ENCODE results near the gene DDIT3. TPM values are rescaled to one million over a fixed set of nuclear protein-coding genes. Genes with fewer than 3 reads are reported as not detected.

Gene DDIT3
- total RNA-seq, 1 experiment from 2014 or later = 61.9 TPM

GRCh38 chr12:57470970-57471656 is 49.2 kb downstream of the DDIT3 start:
- H3K27ac ChIP-seq (ENCODE audit: low read depth, low read length, poor library complexity, severe bottlenecking) = no peak overlapping the region
- ChIA-PET CTCF (no interaction called here), POLR2A (ENCODE audit: low non-redundant PET) (no interaction called here)
- intact Hi-C loops (cut with micrococcal nuclease; ENCODE audit: unreplicated experiment) = no loop called here
- no peak overlapping the region for H3K4me3 ChIP-seq (ENCODE audit: low read depth, low read length, poor library complexity, severe bottlenecking)
- H3K36me3 ChIP-seq (ENCODE audit: insufficient read depth, low read length, poor library complexity, severe bottlenecking) = no peaks in the 10 kb centered on the region
- TF ChIP-seq EZH2 (IDR thresholded peaks at IDR 0.05; ENCODE audit: borderline replicate concordance, low read depth, low read length, poor library complexity, severe bottlenecking) = no peak
- TF ChIP-seq CTCF (conservative IDR thresholded peaks at IDR 0.05; ENCODE audit: low read depth, low read length) = no peak
- no TSS peak for BruUV-seq (replicated peaks)
- DNase-seq (ENCODE audit: low spot score) = no peak
- peaks cover 24% of the 10 kb centered on the region for H3K27me3 ChIP-seq (replicated peaks; ENCODE audit: insufficient read depth, low read depth, low read length, poor library complexity)
- H3K9me3 ChIP-seq (ENCODE audit: low read depth, low read length, poor library complexity, severe bottlenecking) = no peaks in the 10 kb centered on the region
- H3K4me1 ChIP-seq (ENCODE audit: insufficient read depth, low read length, poor library complexity, severe bottlenecking) = no peaks in the 10 kb centered on the region

- no TSS peak for BruUV-seq (replicated peaks)
- no peaks in the 10 kb centered on the region for H3K36me3 ChIP-seq (ENCODE audit: insufficient read depth, low read length, poor library complexity, severe bottlenecking)
- CTCF ChIA-PET = no interaction called here
- H3K9me3 ChIP-seq (ENCODE audit: low read depth, low read length, poor library complexity, severe bottlenecking) = no peaks in the 10 kb centered on the region
- H3K4me1 ChIP-seq (ENCODE audit: insufficient read depth, low read length, poor library complexity, severe bottlenecking) = no peaks in the 10 kb centered on the region
- DNase-seq (ENCODE audit: low spot score) = no peak
- intact Hi-C loops (cut with micrococcal nuclease; ENCODE audit: unreplicated experiment) = no loop called here
- TF ChIP-seq CTCF (conservative IDR thresholded peaks at IDR 0.05; ENCODE audit: low read depth, low read length) (no peak), EZH2 (IDR thresholded peaks at IDR 0.05; ENCODE audit: borderline replicate concordance, low read depth, low read length, poor library complexity, severe bottlenecking) (no peak)
- H3K27me3 ChIP-seq (replicated peaks; ENCODE audit: insufficient read depth, low read depth, low read length, poor library complexity) = peaks cover 18% of the 10 kb centered on the region
- H3K4me3 ChIP-seq (ENCODE audit: low read depth, low read length, poor library complexity, severe bottlenecking) = no peak overlapping the region
- H3K27ac ChIP-seq (ENCODE audit: low read depth, low read length, poor library complexity, severe bottlenecking) = no peak overlapping the region
- POLR2A ChIA-PET (ENCODE audit: low non-redundant PET) = no interaction called here
Observed at GRCh38 chr12:57470286-57470969, 49.9 kb downstream of the DDIT3 start.

- CTCF ChIA-PET = no interaction called here
- no peaks in the 10 kb centered on the region for H3K9me3 ChIP-seq (ENCODE audit: low read depth, low read length, poor library complexity, severe bottlenecking)
- no peaks in the 10 kb centered on the region for H3K36me3 ChIP-seq (ENCODE audit: insufficient read depth, low read length, poor library complexity, severe bottlenecking)
- H3K27me3 ChIP-seq (replicated peaks; ENCODE audit: insufficient read depth, low read depth, low read length, poor library complexity) = peaks cover 9% of the 10 kb centered on the region
- H3K27ac ChIP-seq (ENCODE audit: low read depth, low read length, poor library complexity, severe bottlenecking) = no peak overlapping the region
- H3K4me3 ChIP-seq (ENCODE audit: low read depth, low read length, poor library complexity, severe bottlenecking) = no peak overlapping the region
- BruUV-seq (replicated peaks) = no TSS peak
- TF ChIP-seq EZH2 (IDR thresholded peaks at IDR 0.05; ENCODE audit: borderline replicate concordance, low read depth, low read length, poor library complexity, severe bottlenecking) = no peak
- TF ChIP-seq CTCF (conservative IDR thresholded peaks at IDR 0.05; ENCODE audit: low read depth, low read length) = no peak
- no peaks in the 10 kb centered on the region for H3K4me1 ChIP-seq (ENCODE audit: insufficient read depth, low read length, poor library complexity, severe bottlenecking)
- DNase-seq (ENCODE audit: low spot score) = no peak
- POLR2A ChIA-PET (ENCODE audit: low non-redundant PET) = interaction anchor here (0.7 kb wide), 1 partner anchor 210 kb away, joined by 3 read pairs; no protein-coding TSS in a partner anchor
- intact Hi-C loops (cut with micrococcal nuclease; ENCODE audit: unreplicated experiment) = no loop called here
Observed at GRCh38 chr12:57469296-57470164, 50.8 kb downstream of the DDIT3 start.
